ENCODE results near the gene LAGE3. TPM values are rescaled to one million over a fixed set of nuclear protein-coding genes. Genes with fewer than 3 reads are reported as not detected.
A peak's percentile ranks its signal among the peaks of the same experiment; 100 is the strongest.

The LAGE3 gene
- total and polyA plus RNA-seq, 2 donors (not counting 3 experiments of a cell fraction or from before 2014, with no cell fraction given) = 14.3 to 31.9 TPM

GRCh38 chrX:154444755-154445246 is 34.3 kb downstream of the LAGE3 start:
- TF ChIP-seq JUN (IDR thresholded peaks at IDR 0.05; ENCODE audit: borderline replicate concordance, insufficient read depth, insufficient read length, low read depth) (no peak), MYC (IDR thresholded peaks at IDR 0.05; ENCODE audit: low read depth, low read length) (no peak), GATA2 (IDR thresholded peaks at IDR 0.05; ENCODE audit: insufficient read depth, insufficient read length, low read depth, low read length) (no peak), EZH2 (IDR thresholded peaks at IDR 0.05; ENCODE audit: borderline replicate concordance, low read depth, low read length, severe bottlenecking) (no peak), CTCF (IDR thresholded peaks at IDR 0.05; ENCODE audit: extremely low read depth in 1 of 2, insufficient read depth in 1 of 2, low read depth in 1 of 2, low read length in 2 of 2) (no peak), POLR2A (IDR thresholded peaks at IDR 0.05; ENCODE audit: low read depth, low read length) (no peak), POLR2AphosphoS5 (IDR thresholded peaks at IDR 0.05; ENCODE audit: insufficient read depth, low read depth, low read length) (no peak), FOS (IDR thresholded peaks at IDR 0.05; ENCODE audit: borderline replicate concordance, insufficient read depth, low read length) (no peak), MAX (IDR thresholded peaks at IDR 0.05; ENCODE audit: insufficient read depth, insufficient read length) (no peak)
- intact Hi-C loops (cut with micrococcal nuclease) = loop anchor here (5.0 kb wide), 2 partner anchors 32 to 38 kb away; partner anchors contain the start of genes DNASE1L1 and LAGE3
- Histone ChIP-seq H3K27ac (ENCODE audit: insufficient read depth, low read depth, low read length) (peak overlapping the region; percentile 63), H3K9ac (replicated peaks; ENCODE audit: extremely low read depth, insufficient read depth, low read length) (peak overlapping the region; percentile 84), H4K20me1 (replicated peaks; ENCODE audit: control insufficient read depth, extremely low read depth, insufficient read depth, low read length) (no peaks in the 10 kb centered on the region), H3K79me2 (ENCODE audit: control insufficient read depth, insufficient read depth, low read length) (peaks cover 39% of the 10 kb centered on the region), H3K9me3 (replicated peaks; ENCODE audit: control insufficient read depth, insufficient read depth, low read length) (no peaks in the 10 kb centered on the region), H3K4me2 (ENCODE audit: insufficient read depth, low read length) (peak overlapping the region; percentile 74), H3K36me3 (ENCODE audit: control insufficient read depth in 2 of 2, extremely low read depth in 1 of 2, insufficient read depth in 2 of 2, low read length in 2 of 2) (peaks cover 4 to 44% of the 10 kb centered on the region in 2 experiments), H3K27me3 (ENCODE audit: control insufficient read depth in 2 of 2, insufficient read depth in 2 of 2, low read length in 2 of 2) (no peaks in the 10 kb centered on the region), H3K9me1 (replicated peaks; ENCODE audit: control insufficient read depth, extremely low read depth, insufficient read depth, low read length) (no peaks in the 10 kb centered on the region), H2AFZ (ENCODE audit: low read depth, low read length) (no peak overlapping the region), H3K4me3 (replicated peaks in 1 of 3; ENCODE audit: insufficient read depth in 1 of 3, low read depth in 1 of 3, low read length in 3 of 3) (peak overlapping the region; percentile 35 to 69 (median 50)), H3K4me1 (ENCODE audit: control insufficient read depth, extremely low read depth, insufficient read depth, low read length) (peaks cover 8% of the 10 kb centered on the region)
- dilution Hi-C loops (cut with MboI; ENCODE audit: extremely low pct_ligation_motif_present, low sequenced_read_pairs) = no loop called here
- CTCF ChIA-PET = interaction anchor here (1.1 to 1.5 kb wide), 2 partner anchors 46 to 83 kb away, joined by 4 read pairs; partner anchors contain the start of gene RPL10
- no peak for FAIRE-seq
- POLR2A ChIA-PET = no interaction called here
- no TSS peak for BruUV-seq (replicated peaks)
- DNase-seq (ENCODE audit: low read depth, low spot score) = no peak

Data from endothelial cell of umbilical vein (primary cell).